NCI-H2107 treated with DMSO at 0.1 percent for 48 hours (cell line): Measurements from ENCODE around the gene NUAK1.
A peak's percentile ranks its signal among the peaks of the same experiment; 100 is the strongest.

ENCODE experiments used
- DNase-seq: peaks from one replicate; lab custom pipeline; 2025; ENCODE audit not compliant: unreplicated experiment; lab: John Stamatoyannopoulos, UW

NUAK1 gene

DNA sequence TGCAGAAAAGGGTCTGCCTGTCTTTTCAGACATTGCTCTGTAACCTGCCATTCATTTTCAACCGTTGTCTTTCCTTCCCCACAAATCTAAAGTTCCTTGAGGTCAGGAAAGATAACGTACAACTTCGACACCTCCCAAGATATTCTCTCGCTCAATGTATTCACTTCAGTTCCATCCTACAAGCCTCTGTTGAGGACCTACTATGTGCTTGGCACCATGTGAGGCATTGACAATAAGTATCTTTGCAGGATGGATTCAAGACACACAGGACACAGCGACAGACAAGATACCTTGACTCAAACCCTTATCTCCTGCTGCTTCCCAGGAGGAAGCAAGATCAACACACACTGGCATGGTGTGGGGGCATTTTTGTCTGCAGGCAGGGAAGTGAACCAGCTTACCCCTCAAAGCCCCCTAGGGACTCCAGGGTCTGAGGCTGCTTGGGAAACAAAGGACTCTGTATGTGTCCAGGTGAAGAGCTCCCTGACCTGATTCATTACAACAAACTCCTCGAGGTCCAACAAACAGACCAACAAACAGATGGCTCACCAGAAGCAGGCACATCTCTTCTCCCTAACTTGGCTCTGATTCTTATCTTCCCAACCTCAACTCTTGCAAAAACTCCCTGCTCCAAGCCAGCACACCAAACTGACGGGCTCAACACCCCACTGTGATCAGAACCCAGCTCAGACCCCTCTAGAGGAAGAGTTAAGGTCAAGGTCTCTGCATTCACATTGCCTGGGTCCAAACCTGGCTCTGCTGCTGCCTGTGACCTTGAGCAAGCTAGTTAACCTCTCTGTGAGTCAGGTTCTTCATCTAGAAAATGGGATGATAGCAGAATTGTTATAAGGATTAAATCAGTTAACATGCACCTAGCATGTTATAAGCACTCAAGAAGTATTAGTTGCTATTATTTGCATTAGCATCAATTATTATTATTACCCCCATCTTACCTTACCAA lies 6.3 kb downstream of the NUAK1 start:
- no peak for DNase-seq

DNA sequence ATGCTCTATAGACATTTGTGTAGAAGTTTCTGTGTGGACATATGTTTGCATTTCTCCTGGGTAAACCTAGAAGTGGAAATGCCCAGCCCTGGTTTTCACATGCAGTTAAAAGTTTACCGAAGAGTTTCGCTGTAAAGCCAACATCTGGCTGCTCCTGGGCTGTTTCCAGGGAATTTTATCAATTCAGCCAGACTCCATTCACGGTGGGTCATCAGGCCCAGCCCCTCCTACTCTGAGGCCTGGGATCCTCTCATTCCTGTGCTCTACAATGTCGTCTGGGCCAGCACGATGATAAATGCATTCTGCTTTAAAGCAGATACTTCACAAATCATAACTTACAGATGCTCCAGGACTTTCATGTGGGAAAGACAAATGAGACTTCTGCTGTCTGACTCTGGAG lies 7.1 kb downstream of the NUAK1 start:
- no peak for DNase-seq

GRCh38 chr12:106130474-106131113 lies 8.2 kb downstream of the NUAK1 start:
- no peak for DNase-seq

GRCh38 chr12:106128585-106129328 lies 10.0 kb downstream of the NUAK1 start:
- peak; percentile 88 for DNase-seq

- DNase-seq: no peak
These were observed 11.2 kb downstream of the NUAK1 start for GRCh38 chr12:106127338-106128126.

DNA sequence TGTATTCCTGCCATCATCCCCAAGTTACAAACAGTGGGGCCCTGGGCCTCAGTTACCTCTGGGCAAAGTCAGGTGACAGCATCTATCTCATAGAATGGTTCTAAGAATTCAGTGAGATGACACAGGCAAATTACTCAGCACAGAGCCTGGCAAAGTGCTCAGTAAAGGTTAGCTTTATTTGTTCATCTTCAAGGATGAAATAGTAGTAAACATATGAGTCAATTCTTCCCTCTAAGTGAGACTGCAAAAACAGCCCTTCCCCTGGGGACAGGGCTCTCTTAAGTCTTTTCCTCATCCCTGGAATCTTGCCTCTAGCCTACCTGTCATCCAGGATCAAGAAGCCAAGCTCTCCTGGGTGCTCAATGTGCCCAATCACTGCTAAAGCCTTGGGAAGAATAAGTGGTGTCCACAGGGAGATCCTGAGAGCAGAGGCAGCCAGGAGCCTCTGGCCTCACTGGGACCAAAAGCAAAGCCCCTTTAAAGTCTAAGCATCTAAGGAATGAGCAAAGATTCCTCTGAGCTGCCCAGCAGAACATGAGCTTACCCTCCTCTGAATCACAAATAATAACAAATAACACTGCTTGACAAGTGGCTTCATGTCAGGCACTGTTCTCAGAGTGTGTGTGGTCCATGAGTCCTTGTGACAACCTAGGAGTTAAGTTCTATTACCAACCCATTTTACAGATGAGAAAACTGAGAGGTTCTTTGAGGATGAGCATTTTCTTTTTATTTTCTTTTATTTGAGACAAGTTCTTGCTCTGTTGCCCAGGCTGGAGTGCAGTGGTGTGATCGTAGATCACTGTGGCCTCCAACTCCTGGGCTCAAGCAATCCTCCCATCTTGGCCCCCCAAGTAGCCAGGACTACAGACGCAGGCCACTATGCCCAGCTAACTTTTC lies 12.1 kb downstream of the NUAK1 start:
- DNase-seq: no peak

- no peak for DNase-seq
These were observed 13.2 kb downstream of the NUAK1 start for GRCh38 chr12:106125351-106126095.

- no peak for DNase-seq
These were observed 15.1 kb downstream of the NUAK1 start for GRCh38 chr12:106123551-106124081.

DNA sequence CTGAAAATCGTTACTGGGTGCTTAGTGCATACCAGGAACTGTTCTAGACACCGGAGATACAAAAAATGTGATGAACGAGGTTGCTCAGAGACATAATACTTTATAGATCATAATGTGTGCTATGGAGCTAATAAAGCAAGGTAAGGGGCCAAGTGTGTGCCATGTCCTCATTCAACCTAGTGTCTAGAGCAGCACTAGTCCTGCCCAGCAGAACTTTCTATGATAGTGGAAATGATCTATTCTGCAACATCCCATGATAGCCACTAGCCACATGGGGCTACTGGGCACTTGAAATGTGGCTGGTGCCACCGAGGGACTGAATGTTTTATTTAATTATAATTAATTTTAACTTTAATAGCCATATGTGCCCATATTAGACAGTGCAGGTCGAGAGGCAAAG lies 15.6 kb downstream of the NUAK1 start:
- no peak for DNase-seq

- no peak for DNase-seq
These were observed 16.8 kb downstream of the NUAK1 start for GRCh38 chr12:106122004-106122403.

GRCh38 chr12:106120519-106121105 lies 18.1 kb downstream of the NUAK1 start:
- no peak for DNase-seq

- DNase-seq: no peak
These were observed 19.5 kb downstream of the NUAK1 start for GRCh38 chr12:106119301-106119700.

DNA sequence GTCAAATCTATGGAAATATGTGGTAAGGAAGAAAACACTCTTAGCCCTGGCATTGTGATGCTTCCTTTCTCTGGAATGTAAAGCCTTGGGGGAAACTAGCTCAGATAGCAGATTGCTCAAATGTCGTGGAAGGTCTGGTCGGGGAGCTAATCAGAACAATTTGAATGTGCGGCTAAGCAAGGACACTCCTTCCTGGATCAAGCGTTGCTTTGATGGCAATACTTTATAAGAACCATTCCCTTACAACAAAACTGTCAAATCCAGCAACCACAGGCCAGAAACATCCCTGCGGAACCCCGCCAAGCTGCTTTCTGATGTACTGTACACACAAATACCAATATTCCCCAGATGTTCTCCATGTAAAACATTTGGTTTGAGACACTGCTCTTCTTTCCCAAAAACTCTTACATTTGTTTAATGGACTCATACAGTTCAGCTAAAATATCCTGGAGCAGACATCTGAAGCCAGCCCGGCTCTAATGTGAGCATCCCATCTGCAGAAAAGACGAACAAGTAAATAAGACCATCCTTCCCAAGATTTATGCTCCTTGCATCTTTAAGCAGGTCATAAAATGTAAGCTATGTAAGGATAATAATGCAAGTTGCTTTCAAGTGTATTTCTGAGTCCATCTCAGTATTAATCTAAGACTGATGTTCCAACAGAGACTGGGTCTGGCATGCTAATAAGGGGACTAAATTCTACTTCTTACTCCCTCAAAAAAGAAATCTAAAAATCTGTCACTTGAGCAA lies 20.2 kb downstream of the NUAK1 start:
- DNase-seq: no peak

GRCh38 chr12:106115440-106115839 lies 23.3 kb downstream of the NUAK1 start:
- no peak for DNase-seq

DNA sequence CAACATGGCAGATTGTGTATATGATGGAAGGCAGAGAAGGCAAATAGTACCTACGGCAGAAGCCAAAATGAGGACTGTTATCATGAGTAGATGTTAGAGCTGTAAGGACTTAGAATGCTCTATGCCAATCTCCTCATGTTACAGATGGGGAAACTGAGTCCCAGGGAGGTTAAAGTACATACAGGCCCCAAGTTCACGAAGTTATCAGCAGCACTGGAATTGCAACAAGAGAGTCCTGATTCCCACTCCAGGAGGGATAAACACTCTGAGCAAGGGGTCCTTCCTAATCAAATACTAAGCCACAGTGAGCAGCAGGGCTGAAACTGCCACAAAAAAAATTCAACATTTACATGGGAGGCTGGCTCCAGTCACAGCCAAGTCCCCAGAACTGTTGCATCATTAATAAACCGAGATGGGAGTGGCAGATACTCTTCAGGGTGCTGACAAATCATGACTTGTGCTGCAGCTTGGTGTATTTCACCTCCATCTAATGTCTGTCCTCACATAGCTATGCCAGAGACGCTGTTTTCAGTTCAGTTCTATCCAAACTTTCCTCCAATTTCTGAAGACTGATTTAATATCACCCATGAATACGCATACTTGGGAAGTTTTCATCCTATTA lies 24.2 kb downstream of the NUAK1 start:
- DNase-seq: no peak

DNA sequence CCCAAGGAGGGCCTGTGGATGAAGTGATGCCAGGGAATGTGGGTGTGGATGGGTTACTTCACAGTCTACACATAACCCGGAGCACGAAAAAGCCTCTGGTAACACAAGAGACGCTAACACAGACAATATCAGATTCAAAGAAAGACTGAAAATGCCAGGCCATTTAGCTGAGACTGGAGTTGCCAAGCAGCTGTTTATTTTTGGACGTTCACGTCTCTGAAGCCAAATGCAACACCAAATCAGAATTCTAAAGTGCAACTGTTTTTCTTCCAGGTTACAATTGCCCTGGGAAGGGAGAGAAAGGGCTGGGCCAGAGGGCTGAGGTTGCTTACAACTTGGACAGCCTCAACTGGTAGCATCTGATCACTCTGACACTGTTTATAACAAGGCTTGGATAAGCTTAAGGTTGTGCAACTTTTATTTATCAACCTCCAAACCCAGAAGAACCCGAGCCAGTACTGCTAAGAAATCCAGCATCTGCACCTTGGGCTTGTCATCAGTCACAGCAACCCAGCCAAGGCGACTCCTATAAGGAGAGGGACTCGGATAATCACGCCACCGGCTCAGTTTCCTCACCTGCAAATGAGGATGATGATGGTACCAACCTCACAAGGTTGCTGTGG lies 24.8 kb downstream of the NUAK1 start:
- DNase-seq: no peak

- DNase-seq: no peak
These were observed 25.3 kb downstream of the NUAK1 start for GRCh38 chr12:106113446-106113823.
